ENCODE measurements around the gene IRAK4.

IRAK4 gene

DNA sequence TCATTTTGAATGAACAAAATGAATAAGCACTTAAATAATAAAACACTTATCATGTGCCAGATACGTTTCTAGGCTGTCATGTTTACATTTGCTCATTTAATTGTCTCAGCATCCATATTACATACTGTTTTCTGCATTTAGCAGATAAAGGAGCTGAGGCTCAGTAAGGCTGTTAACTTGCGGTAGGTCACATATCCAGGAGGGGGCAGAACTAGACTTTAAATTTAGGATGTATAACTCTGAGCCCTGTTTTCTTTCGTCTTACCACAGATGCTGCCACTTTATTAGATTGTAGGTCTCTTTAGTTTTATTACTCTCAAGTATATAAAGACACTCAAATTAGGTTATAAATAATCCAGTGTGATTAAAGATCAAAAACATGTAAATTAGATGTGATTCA is 17.7 kb downstream of the IRAK4 start:
- no peak for DNase-seq

DNA sequence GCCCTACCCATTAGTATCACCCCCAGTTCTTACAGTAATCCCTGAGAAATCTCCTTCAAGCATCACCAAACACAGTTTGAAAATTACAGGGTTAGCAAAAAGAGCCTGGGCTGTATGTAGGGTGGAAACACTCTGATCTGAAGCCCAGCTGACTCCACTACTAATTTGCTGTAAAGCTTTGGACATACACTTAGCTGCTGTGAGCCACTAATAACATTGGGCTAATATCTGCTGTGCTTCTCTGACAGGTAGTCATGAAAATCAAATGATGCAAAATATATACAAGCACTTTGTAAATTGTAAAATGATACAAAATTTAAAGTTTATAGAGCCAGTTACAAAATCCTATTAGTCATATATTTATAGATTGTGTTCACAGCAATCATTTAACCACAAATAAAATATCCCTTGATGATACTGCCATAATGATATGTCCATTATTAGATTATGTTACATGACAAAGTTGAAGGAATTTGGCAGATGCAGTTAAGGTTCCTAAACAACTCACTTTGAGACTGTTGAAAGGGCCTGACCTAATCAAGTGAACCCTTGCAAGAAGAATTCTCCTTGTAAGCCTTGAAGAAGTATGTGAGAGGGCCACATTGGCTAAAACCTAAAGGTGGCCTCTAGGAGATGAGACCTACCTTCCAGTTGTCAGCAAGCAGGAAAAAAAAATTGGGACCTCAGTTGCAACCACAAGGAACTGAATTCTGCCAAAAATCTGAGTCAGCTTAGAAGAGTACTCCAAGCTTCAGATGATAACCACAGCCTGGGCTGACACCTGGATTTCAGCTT is 28.3 kb downstream of the IRAK4 start:
- no peak for DNase-seq

- no peak for DNase-seq
Observed at GRCh38 chr12:43789941-43790340, 31.2 kb downstream of the IRAK4 start.

DNA sequence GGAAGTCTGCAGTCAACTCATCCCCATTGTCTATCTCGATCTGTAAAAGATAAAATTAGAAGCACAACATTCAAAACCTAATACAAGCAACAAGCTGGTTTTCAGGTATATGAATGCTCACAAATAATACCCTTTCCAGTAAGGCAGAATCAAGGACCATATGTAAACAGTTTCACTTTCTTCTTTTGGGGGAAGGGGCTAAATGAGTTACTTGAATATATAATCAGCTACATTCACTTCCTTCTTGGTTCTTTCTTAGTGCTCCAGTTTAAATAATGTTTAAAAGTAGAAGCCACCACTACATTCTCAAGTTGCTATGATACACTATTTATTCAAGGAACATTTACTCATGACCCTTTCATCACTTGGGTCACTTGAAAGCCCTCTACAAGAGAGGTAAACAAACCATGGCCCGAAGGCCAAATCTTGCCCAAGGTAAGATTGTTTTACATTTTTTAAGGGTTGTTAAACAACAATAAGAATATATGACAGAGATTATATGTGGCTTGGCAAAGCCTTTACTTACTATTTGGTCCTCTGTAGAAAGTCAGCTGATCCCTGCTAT is 37.0 kb downstream of the IRAK4 start:
- no peak for DNase-seq

- DNase-seq, result no peak
Observed at GRCh38 chr12:43797561-43798217, 38.9 kb downstream of the IRAK4 start.

- no peak for DNase-seq
Observed at GRCh38 chr12:43805149-43805859, 46.6 kb downstream of the IRAK4 start.

DNA sequence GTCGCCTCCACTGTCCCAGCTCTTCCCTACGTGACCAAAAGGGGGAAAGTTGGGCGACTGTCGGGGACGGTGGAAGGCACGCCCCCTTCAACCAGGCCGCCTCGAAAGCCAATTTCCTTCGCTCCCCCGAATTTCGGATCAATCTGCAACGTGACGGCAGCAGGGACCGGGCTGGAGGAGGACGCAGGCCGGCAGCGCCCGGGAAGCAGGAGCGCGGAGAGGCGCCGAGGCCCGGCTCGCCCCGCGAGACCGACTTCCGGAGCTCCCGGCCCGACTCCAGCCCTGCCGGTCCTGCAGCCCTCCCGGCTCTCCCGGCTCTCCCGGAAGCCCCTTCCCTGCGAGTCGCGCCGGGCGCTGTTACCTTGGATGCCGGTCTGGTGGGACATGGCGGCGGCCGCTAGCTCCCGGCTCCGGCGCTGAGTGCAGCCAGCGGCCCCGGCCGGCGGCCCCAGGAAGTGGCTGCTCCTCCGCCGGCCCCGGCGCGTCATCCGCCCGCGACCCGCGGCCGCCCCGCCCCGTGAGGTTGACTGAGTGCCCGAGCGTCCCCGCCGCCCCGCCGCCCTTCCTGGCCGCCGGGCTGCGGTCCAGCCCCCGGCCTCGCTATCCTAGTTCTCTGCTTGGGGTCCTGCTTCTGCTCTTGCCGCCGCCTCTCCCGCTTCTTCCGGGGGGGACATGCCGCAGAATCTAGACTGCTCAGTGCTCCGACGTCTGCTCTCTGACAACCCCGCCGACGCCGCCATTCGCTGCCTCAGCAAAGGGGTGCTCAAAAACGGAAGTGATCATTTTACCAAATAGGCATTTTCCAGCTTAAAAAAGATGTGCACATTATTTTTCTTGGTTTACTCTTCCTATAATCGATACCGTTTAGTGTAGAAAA is 47.3 kb downstream of the IRAK4 start, which contains the start of gene TWF1:
Gene TWF1 (minus strand): TSS at position 458 of the 877 bp plus-strand sequence. CDS start 72 bp downstream, at position 386.
- DNase-seq, result peak; percentile 81

GRCh38 chr12:43806737-43807072 is 48.0 kb downstream of the IRAK4 start:
- DNase-seq, result no peak

GRCh38 chr12:43807386-43807785 is 48.6 kb downstream of the IRAK4 start:
- DNase-seq, result no peak

GRCh38 chr12:43812057-43812456 is 53.3 kb downstream of the IRAK4 start:
- DNase-seq, result no peak

GRCh38 chr12:43812926-43813325 is 54.2 kb downstream of the IRAK4 start:
- DNase-seq, result no peak

DNA sequence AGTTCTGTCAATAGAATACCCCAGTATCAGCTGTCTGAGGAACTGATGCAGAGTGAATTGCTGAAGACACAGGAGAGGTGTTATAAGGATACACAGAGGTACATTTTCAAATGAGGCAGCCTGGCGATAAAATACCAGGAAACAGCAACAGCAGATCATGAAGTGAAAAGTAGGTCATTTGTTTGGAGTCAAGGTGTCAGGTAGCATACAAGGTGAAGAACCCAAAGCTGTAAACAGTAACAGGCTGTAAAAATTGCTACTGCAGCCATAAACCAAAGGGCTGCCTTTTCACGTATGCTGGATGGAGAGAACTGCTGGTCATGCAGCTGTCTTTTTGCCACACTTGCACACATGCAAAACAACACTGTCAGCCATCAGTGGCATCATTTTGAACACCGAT is 56.7 kb downstream of the IRAK4 start:
- no peak for DNase-seq

DNA sequence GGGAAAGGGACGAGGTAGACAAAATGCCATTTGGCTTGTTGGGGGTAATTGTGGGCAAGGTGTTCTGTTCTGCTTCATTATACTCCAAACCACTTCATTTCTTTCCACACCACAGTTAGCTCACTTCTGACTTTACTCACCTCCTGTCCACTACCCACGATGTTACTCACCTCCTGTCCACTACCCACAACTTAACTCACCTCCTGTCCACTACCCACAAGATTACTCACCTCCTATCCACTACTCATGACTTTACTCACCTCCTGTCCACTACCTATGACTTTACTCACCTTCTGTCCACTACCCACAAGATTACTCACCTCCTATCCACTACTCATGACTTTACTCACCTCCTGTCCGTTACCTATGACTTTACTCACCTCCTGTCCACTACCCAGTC is 57.4 kb downstream of the IRAK4 start:
- DNase-seq, result no peak

DNA sequence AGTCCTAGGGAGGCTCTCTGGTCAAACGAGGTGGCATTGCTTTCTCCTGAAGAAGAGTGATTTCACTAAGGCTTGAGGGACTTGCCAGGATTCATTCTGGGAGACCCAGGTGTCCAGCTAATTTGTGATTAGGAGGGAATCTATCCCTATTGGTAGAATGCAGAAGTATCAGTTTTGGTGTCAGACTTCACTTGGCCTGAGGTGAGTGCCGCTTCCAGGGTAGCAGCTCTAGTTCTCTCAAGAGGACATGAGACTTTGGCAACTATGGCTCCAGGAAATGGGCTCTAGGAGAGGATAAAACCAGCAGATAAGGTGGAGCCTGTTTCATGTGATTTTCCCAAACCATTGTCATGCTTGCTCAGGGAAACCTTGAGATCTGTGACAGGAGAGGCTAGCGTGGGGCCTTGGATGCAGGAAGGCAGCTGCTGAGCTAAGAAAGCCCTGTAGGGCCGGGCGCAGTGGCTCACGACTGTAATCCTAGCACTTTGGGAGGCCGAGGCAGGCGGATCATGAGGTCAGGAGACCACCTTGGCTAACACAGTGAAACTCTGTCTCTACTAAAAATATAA is 65.5 kb downstream of the IRAK4 start:
- no peak for DNase-seq

- DNase-seq, result no peak
Observed at GRCh38 chr12:43826681-43827080, 67.9 kb downstream of the IRAK4 start.

- DNase-seq, result no peak
Observed at GRCh38 chr12:43827093-43827492, 68.3 kb downstream of the IRAK4 start.

- no peak for DNase-seq
Observed at GRCh38 chr12:43832463-43833168, 73.9 kb downstream of the IRAK4 start.

DNA sequence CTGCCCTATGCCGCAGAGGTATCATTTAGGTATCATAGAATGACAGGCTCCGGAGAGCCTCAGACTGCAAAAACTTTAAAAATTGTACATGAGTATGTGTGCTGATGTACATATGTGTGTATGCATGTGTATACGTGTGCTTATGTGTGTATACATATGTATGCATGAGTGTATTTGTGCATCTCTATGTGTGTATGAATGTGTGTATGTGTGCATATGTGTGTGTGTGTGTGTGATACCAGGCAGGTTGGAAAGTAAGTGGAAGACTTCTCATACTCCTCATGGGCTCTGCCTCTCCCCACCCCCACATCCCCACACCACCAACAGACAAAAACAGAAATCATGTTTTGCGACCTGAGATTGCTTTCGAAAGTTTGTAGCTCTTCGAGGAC is 76.5 kb downstream of the IRAK4 start:
- peak; percentile 1 for DNase-seq

- DNase-seq, result peak; percentile 54
Observed at GRCh38 chr12:43835656-43836474, 77.1 kb downstream of the IRAK4 start, which contains the start of gene TMEM117. TMEM117 (plus strand) TSS chr12:43836081.

DNA sequence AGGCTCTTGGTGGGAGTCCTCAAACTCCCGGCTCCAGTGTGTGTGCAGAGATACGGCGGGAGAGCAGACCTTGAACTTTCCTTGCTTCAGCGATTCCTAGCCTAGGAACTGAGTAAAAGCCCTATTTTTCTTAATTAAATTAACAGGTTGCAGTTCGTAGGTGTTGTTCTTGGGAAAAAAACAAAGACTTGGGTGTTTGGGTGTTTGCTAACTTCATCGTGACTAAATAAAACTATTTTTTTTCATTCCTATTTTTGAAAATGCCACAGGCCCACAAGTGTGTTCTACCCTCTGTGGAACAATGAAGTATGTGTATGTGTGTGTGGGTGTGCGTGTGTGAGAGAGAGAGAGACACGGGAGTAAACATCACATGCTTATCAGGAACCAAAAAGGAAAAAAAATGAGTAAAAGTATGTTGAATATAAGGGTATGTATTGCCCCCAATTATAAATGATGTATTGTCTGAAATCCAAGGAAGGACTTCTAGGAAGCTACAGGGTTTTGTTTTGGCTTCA is 77.8 kb downstream of the IRAK4 start:
- DNase-seq, result no peak
